Lower leg skin (tissue), 4 donors: ENCODE measurements around the gene IFNK. TPM values are rescaled to one million over a fixed set of nuclear protein-coding genes. Genes with fewer than 3 reads are reported as not detected.

ENCODE experiments used
- DNase-seq, 2 donors: peaks; one replicate each; pipeline ENCODE4 v3.0.0-alpha.2; 2019; ENCODE audit warnings: low spot score in 2 of 2
- H3K4me3 ChIP-seq: fragments of 200-600 bp; sonication (generic); 2 replicates; pipeline ENCODE4 v1.5.1; 2017; ENCODE audit warnings: mild to moderate bottlenecking, low read depth; ENCODE audit not compliant: poor library complexity, severe bottlenecking
- CTCF ChIP-seq, 3 donors: fragments of 450-650 bp; IDR thresholded peaks; one replicate each; pipeline ENCODE4 v1.5.1; 2016; ENCODE audit warnings: antibody characterized with exemption in 3 of 3, mild to moderate bottlenecking in 3 of 3, moderate library complexity in 2 of 3
- POLR2A ChIP-seq, 2 donors: fragments of 450-650 bp; IDR thresholded peaks; one replicate each; pipeline ENCODE4 v1.6.1; 2016 to 2017; ENCODE audit warnings: antibody characterized with exemption in 2 of 2, mild to moderate bottlenecking in 1 of 2, moderate library complexity in 1 of 2
- whole genome bisulfite sequencing, 2 donors: methylation state at CpG; one replicate each; pipeline ENCODE4 v1.1.5; 2018; 5-methylcytosine and 5-hydroxymethylcytosine counted together
- intact Hi-C: fragments of 100-400 bp; cut with DNase I; formaldehyde crosslinking; loops from one replicate; pipeline ENCODE4 v1.15.0; 2023; ENCODE audit warnings: low total_unique reads
- total RNA-seq, 4 donors: library from RNA; depleted of rRNA; stranded (reverse); fragments of >200 nt; gene quantifications; one replicate each; pipeline ENCODE4 v1.1.0, GENCODE V29; 2016

The IFNK gene
- total RNA-seq, 4 donors from 2014 or later, result not detected

DNA sequence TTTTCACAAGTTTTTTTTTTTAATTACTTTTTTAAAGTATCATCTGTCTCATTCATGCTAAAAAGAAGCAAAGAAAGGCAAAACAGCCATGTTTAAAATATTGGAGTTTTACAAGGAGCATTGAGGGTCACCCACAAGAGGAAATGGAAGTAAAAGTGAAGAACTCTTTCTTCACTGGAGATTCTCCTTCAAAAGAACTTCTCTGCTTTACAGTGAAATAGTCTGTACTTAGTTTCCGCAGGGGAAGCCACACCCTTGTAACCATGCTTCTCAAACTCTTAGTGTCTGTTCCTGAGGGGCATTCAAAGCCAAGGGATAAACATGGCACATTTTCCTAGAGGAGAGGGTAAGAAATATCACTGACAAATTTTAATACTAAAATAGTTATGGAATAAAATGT lies 40.6 kb downstream of the IFNK start:
- TF ChIP-seq CTCF (IDR thresholded peaks at IDR 0.05) (no peak), POLR2A (IDR thresholded peaks at IDR 0.05) (no peak)
- intact Hi-C loops, result no loop called here
- H3K4me3 ChIP-seq, result no peak overlapping the region
- WGBS, 2 donors, result 88 to 95% methylated on average over 1 of the region's 1 CpG
- no peak for DNase-seq

GRCh38 chr9:27565696-27566095 lies 41.6 kb downstream of the IFNK start:
- H3K4me3 ChIP-seq, result no peak overlapping the region
- intact Hi-C loops, result no loop called here
- DNase-seq, result no peak
- TF ChIP-seq POLR2A (IDR thresholded peaks at IDR 0.05), result no peak

DNA sequence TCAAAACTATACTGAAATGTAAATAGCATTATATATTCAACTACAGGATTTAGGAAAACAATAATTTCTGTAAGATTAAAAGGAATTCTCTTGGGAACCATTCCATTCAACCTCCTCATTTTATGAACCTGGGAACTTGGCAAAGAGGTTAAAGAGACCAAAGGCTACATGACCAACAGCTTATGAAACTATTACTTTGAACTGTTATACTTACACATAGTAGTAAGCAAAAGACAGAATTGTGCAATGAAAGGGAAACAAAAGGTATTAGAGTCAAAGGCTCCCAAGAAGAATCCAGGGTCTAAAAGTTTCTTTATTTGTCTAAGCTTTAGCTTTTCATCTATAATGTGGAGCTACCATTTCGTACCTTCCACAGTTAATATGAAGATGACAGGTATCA lies 42.0 kb downstream of the IFNK start:
- TF ChIP-seq CTCF (IDR thresholded peaks at IDR 0.05) (no peak), POLR2A (IDR thresholded peaks at IDR 0.05) (no peak)
- 96 to 97% methylated on average over 1 of the region's 1 CpG for WGBS, 2 donors
- no peak for DNase-seq
- H3K4me3 ChIP-seq, result no peak overlapping the region
- intact Hi-C loops, result no loop called here

DNA sequence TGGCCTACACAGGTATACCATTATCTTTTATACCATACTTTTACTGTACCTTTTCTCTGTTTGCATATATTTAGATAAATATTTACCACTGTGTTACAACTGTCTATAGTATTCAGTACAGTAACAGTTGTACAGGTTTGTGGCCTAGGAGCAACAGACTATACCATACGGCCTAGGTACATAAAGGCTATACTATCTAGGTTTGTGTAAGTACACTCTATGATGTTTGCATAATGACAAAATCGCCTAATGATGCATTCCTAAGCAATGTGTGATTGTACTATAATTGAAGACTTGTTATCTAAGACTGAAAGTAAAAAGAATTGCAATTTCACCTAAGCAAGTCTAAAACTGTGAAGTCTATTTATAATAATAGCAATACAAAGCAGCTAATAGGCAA lies 45.3 kb downstream of the IFNK start:
- WGBS, 2 donors, result 47 to 59% methylated on average over 2 of the region's 2 CpGs
- no peak overlapping the region for H3K4me3 ChIP-seq
- intact Hi-C loops, result no loop called here
- TF ChIP-seq CTCF (IDR thresholded peaks at IDR 0.05) (no peak), POLR2A (IDR thresholded peaks at IDR 0.05) (no peak)
- DNase-seq, result no peak

- no peak overlapping the region for H3K4me3 ChIP-seq
- TF ChIP-seq POLR2A (IDR thresholded peaks at IDR 0.05) (no peak), CTCF (IDR thresholded peaks at IDR 0.05) (no peak)
- DNase-seq, result no peak
- WGBS, 2 donors, result 56 to 65% methylated on average over 4 of the region's 4 CpGs
- intact Hi-C loops, result loop anchor here (10.0 kb wide), 1 partner anchor 626 kb away; the partner anchor contains the start of gene PLAA
Observed at GRCh38 chr9:27571011-27571410, 46.9 kb downstream of the IFNK start.

DNA sequence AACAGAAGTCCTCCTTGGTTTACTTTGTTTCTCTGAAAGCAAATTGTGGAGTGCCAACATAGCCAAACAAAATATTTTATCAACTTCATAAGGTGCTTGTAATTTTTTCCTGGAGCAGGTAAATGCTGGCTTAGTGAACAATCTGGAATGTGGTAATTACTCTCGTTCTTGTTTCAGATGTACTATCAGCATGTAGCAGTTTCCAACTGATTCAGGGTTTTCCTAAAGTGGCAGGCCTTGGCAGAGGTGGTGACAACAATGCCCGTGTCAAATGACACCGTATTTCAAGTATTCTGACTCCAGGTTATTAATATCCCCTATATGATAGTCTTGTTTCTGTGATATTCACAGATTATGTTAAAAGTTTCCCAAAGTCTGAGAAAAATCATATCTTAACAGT lies 48.0 kb downstream of the IFNK start:
- no peak for DNase-seq
- 31 to 34% methylated on average over 3 of the region's 3 CpGs for WGBS, 2 donors
- intact Hi-C loops, result loop anchor here (10.0 kb wide), 1 partner anchor 627 kb away; the partner anchor contains the start of gene PLAA
- no peak overlapping the region for H3K4me3 ChIP-seq
- no peak for TF ChIP-seq CTCF (IDR thresholded peaks at IDR 0.05)
- no peak for TF ChIP-seq POLR2A (IDR thresholded peaks at IDR 0.05)
